Mammary epithelial cell (primary cell): ENCODE results near the gene DSE.

ENCODE experiments used
- EZH2 ChIP-seq: IDR thresholded peaks from 2 replicates; pipeline ENCODE4 v1.6.1; 2012; ENCODE audit warnings: low read length, inconsistent platforms, borderline replicate concordance
- TF ChIP-seq, protein P1 (sequence below), 2 donors: IDR thresholded peaks in 1 of 2; conservative IDR thresholded peaks in 1 of 2; 2 replicates each; pipeline ENCODE4 v1.5.1; 2011 to 2012; ENCODE audit warnings: inconsistent platforms in 2 of 2, low read length in 2 of 2, mild to moderate bottlenecking in 2 of 2, control low read depth in 1 of 2, low read depth in 1 of 2; ENCODE audit not compliant: insufficient read depth in 1 of 2; ENCODE audit errors: extremely low read depth in 1 of 2

DNA sequence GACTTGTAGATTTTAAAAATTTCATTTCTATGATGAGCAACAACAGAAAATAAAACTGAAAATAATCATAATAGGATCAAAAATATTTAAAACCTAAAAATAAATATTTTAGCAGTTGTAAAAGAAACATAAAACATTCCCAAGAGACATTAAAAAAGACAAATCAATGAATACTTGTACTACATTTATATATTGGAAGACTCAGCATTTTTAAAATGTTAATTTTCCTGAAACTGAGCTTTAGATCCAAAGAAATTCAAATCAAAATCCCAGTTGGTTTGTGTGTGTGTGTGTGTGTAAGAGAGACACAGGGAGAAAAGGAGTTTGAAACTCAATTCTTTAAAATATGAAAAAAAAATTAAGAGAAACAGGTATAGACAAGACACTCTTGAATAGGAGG is 38.7 kb upstream of the DSE start:
- no peak for TF ChIP-seq EZH2
- TF ChIP-seq, protein P1, sequence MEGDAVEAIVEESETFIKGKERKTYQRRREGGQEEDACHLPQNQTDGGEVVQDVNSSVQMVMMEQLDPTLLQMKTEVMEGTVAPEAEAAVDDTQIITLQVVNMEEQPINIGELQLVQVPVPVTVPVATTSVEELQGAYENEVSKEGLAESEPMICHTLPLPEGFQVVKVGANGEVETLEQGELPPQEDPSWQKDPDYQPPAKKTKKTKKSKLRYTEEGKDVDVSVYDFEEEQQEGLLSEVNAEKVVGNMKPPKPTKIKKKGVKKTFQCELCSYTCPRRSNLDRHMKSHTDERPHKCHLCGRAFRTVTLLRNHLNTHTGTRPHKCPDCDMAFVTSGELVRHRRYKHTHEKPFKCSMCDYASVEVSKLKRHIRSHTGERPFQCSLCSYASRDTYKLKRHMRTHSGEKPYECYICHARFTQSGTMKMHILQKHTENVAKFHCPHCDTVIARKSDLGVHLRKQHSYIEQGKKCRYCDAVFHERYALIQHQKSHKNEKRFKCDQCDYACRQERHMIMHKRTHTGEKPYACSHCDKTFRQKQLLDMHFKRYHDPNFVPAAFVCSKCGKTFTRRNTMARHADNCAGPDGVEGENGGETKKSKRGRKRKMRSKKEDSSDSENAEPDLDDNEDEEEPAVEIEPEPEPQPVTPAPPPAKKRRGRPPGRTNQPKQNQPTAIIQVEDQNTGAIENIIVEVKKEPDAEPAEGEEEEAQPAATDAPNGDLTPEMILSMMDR (conservative IDR thresholded peaks at IDR 0.05 in 1 of 2, IDR thresholded peaks at IDR 0.05 in 1 of 2; ENCODE audit: extremely low read depth in 1 of 2, insufficient read depth in 1 of 2, low read depth in 1 of 2, low read length in 2 of 2): no peak
